MCF 10A (cell line): ENCODE data around the gene ATOH1. TPM values are rescaled to one million over a fixed set of nuclear protein-coding genes. Genes with fewer than 3 reads are reported as not detected.

Experiments
- BruUV-seq: library from RNA; stranded (reverse); fragments of 400-500 nt; replicated peaks from 2 replicates; lab custom pipeline; 2021; lab: Mats Ljungman, UMichigan
- CTCF ChIA-PET: fragments of 300-600 bp; sonication (Branson Sonifier 250); formaldehyde crosslinking; extraction: SDS; loops from one replicate; lab custom pipeline; 2021; ENCODE audit warnings: antibody characterized with exemption, inconsistent platforms; lab: Yijun Ruan, JAX
- POLR2A ChIA-PET: fragments of 300-600, 350-650 bp; sonication (Branson Sonifier 250); formaldehyde crosslinking; extraction: SDS; loops from one replicate; lab custom pipeline; 2020; ENCODE audit warnings: antibody characterized with exemption, inconsistent platforms; lab: Yijun Ruan, JAX
- DNase-seq: peaks from one replicate; pipeline ENCODE4 v3.0.0-alpha.2; 2018; ENCODE audit not compliant: unreplicated experiment
- H3K27ac Mint-ChIP-seq: one replicate; pipeline ENCODE4 v1.8.0; 2022; ENCODE audit warnings: mild to moderate bottlenecking, low read depth, mixed read lengths; ENCODE audit not compliant: unreplicated experiment
- H3K27me3 Mint-ChIP-seq: one replicate; pipeline ENCODE4 v1.8.0; 2022; ENCODE audit warnings: mixed read lengths; ENCODE audit not compliant: insufficient read depth, unreplicated experiment
- H3K36me3 Mint-ChIP-seq: one replicate; pipeline ENCODE4 v1.8.0; 2022; ENCODE audit warnings: mild to moderate bottlenecking, moderate library complexity, mixed read lengths; ENCODE audit not compliant: insufficient read depth, unreplicated experiment
- H3K4me1 Mint-ChIP-seq: one replicate; pipeline ENCODE4 v1.8.0; 2022; ENCODE audit warnings: mixed read lengths; ENCODE audit not compliant: insufficient read depth, unreplicated experiment
- H3K4me3 Mint-ChIP-seq: one replicate; pipeline ENCODE4 v1.8.0; 2022; ENCODE audit warnings: mild to moderate bottlenecking, moderate library complexity, mixed read lengths; ENCODE audit not compliant: unreplicated experiment
- H3K9me3 Mint-ChIP-seq: one replicate; pipeline ENCODE4 v1.8.0; 2022; ENCODE audit warnings: mixed read lengths; ENCODE audit not compliant: unreplicated experiment
- intact Hi-C: fragments of 100-400 bp; cut with micrococcal nuclease; formaldehyde crosslinking; loops from 2 replicates; pipeline ENCODE4 v1.14.1; 2022
- total RNA-seq: library from RNA; stranded (reverse); gene quantifications from 2 replicates; pipeline ENCODE4 v1.2.3, GENCODE V29; 2022
- TF ChIP-seq, protein P1 (sequence below): fragments of 200-600 bp; IDR thresholded peaks from one replicate; pipeline ENCODE4 v1.8.0; 2022; ENCODE audit warnings: antibody characterized with exemption, mild to moderate bottlenecking; ENCODE audit not compliant: unreplicated experiment

Gene ATOH1
- total RNA-seq, 1 experiment from 2014 or later, result not detected

DNA sequence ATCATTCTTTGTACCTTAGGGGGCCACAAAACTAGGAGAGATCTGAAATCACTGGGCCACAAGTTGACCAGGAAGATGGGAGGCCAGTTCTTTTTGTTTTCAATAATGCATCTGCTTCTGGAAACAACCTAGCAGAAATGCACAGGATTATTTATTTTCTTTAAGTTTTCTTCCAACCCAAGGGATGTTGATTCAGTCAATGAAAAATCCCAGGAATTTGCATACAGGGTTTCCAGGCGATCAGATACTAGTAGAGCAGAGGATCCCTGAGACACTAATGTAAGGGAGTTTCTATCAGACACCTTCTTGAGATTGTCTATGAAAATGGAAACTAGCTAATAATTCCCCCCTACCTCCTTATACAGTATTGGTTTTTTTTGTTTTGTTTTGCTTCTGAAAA is 7.4 kb downstream of the ATOH1 start:
- Mint-ChIP-seq H3K27me3 (peaks cover 12% of the 10 kb centered on the region), H3K9me3 (no peaks in the 10 kb centered on the region), H3K27ac (no peak overlapping the region), H3K36me3 (no peaks in the 10 kb centered on the region), H3K4me3 (no peak overlapping the region), H3K4me1 (peaks cover 11% of the 10 kb centered on the region)
- ChIA-PET CTCF (no interaction called here), POLR2A (no interaction called here)
- TF ChIP-seq, protein P1, sequence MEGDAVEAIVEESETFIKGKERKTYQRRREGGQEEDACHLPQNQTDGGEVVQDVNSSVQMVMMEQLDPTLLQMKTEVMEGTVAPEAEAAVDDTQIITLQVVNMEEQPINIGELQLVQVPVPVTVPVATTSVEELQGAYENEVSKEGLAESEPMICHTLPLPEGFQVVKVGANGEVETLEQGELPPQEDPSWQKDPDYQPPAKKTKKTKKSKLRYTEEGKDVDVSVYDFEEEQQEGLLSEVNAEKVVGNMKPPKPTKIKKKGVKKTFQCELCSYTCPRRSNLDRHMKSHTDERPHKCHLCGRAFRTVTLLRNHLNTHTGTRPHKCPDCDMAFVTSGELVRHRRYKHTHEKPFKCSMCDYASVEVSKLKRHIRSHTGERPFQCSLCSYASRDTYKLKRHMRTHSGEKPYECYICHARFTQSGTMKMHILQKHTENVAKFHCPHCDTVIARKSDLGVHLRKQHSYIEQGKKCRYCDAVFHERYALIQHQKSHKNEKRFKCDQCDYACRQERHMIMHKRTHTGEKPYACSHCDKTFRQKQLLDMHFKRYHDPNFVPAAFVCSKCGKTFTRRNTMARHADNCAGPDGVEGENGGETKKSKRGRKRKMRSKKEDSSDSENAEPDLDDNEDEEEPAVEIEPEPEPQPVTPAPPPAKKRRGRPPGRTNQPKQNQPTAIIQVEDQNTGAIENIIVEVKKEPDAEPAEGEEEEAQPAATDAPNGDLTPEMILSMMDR, result no peak
- intact Hi-C loops, result no loop called here
- BruUV-seq, result no TSS peak
- no peak for DNase-seq

DNA sequence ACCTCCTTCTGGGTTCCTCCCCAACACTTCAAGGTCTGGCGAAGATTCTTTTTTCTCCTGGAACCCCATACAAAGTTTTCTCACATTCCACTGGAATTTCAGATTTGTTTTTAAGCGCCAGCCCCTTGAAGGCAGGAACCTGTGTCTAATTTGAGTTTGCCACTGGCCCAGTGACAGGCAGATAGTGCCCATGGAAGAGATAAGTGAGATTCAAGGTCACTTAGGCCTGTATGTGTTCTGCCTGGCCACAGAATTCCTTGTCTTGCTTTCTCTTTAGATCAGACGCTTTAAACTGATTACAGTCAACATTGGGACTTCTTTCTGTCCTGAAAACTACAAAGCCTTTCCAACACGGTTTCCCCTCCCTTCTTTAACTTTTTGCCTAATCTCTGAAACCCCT is 11.2 kb downstream of the ATOH1 start:
- TF ChIP-seq, protein P1, result no peak
- Mint-ChIP-seq H3K4me1 (peaks cover 11% of the 10 kb centered on the region), H3K36me3 (no peaks in the 10 kb centered on the region), H3K27ac (no peak overlapping the region), H3K4me3 (no peak overlapping the region), H3K27me3 (no peaks in the 10 kb centered on the region), H3K9me3 (no peaks in the 10 kb centered on the region)
- no TSS peak for BruUV-seq
- DNase-seq, result no peak
- ChIA-PET POLR2A (no interaction called here), CTCF (no interaction called here)
- intact Hi-C loops, result no loop called here

DNA sequence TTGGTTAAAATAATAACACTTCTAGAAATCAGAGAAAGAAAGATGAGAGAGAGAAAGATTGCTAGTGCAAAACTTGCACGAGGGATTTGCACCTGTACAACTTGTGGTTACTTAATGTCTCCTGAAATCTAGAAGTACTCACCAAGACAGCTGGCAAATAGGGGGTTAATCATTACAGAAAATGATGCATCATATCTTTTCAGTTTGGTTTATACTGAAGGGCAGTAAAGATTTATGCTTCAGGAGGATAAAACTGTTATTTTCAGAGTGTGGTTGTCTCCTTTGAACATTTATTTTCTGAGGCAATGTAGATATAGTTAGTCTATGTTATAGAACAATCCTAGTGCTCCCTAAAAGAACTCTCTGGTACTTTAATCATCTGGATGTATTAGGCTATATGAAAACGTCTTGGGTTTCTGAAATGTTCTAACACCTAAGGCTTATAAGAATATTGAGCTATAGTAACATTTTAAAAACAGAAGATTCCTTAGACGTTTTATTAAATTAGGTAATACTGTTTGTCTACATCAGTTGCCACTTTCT is 13.3 kb downstream of the ATOH1 start:
- BruUV-seq, result no TSS peak
- Mint-ChIP-seq H3K27ac (no peak overlapping the region), H3K4me1 (no peaks in the 10 kb centered on the region), H3K4me3 (no peak overlapping the region), H3K36me3 (no peaks in the 10 kb centered on the region), H3K9me3 (no peaks in the 10 kb centered on the region), H3K27me3 (no peaks in the 10 kb centered on the region)
- ChIA-PET POLR2A (no interaction called here), CTCF (interaction anchor here (0.6 kb wide), 1 partner anchor 55 kb away, joined by 4 read pairs; no protein-coding TSS in a partner anchor)
- DNase-seq, result no peak
- intact Hi-C loops, result no loop called here
- TF ChIP-seq, protein P1, result no peak

DNA sequence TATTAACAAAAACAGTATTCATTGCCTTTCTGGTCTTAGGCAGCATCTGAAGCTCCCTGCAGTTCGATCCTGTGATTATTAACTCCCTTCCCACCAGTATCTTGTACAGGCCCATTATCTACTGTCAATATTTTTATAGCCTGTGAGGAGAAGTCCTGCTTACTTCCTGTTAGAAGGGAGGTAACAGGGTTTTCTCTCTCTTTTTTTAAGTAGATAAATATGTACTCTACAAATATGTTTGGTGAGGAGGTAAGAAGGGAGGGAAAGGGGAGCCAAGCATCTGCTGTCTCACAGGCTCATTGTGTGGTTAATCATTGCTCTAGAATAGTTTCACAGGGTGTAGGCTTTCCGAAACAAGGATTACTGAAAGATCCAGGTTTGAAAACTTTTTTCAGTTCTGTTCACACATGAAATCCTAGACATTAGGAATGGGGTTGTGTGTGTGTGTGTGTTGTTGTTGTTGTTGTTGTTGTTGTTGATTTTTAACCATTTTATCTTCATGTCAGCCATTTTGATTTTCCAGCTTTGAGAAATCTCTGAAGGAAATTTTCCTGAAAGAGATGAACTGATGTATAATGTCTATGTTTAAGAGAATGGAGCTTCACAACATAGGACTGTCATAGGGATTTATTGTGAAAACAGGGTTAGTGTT is 14.2 kb downstream of the ATOH1 start:
- ChIA-PET CTCF (interaction anchor here (0.6 kb wide), 2 partner anchors 16 to 55 kb away, joined by 3 to 4 read pairs; no protein-coding TSS in a partner anchor), POLR2A (no interaction called here)
- Mint-ChIP-seq H3K9me3 (no peaks in the 10 kb centered on the region), H3K4me1 (no peaks in the 10 kb centered on the region), H3K4me3 (no peak overlapping the region), H3K27me3 (no peaks in the 10 kb centered on the region), H3K36me3 (no peaks in the 10 kb centered on the region), H3K27ac (no peak overlapping the region)
- DNase-seq, result no peak
- BruUV-seq, result no TSS peak
- TF ChIP-seq, protein P1, result no peak
- intact Hi-C loops, result no loop called here
